PC-9 (cell line): Measurements from ENCODE around the gene ATP2B1. TPM values are rescaled to one million over a fixed set of nuclear protein-coding genes. Genes with fewer than 3 reads are reported as not detected.

Source experiments
- BruUV-seq: library from RNA; stranded (reverse); fragments of 400-500 nt; replicated peaks from 2 replicates; lab custom pipeline; 2021; lab: Mats Ljungman, UMichigan
- CTCF ChIA-PET: fragments of 300-600 bp; sonication (Branson Sonifier 250); formaldehyde crosslinking; loops from one replicate; lab custom pipeline; 2022; ENCODE audit warnings: antibody characterized with exemption; lab: Charles Lee
- POLR2A ChIA-PET: fragments of 300-600 bp; sonication (Branson Sonifier 250); formaldehyde crosslinking; loops from one replicate; lab custom pipeline; 2022; ENCODE audit warnings: antibody characterized with exemption; ENCODE audit not compliant: unreplicated experiment; lab: Charles Lee
- DNase-seq, 2 experiments: peaks; one replicate each; pipeline versions ENCODE4 v3.0.0 to v3.0.0-alpha.2; 2015 to 2022; ENCODE audit warnings: mixed read lengths in 1 of 2
- H2AFZ ChIP-seq: fragments of 200-600 bp; sonication (generic); 2 replicates; pipeline ENCODE4 v1.8.1; 2017; ENCODE audit warnings: antibody characterized with exemption
- H3F3A ChIP-seq: fragments of 200-600 bp; sonication (generic); 2 replicates; pipeline ENCODE4 v1.8.1; 2017; ENCODE audit warnings: antibody characterized with exemption, mild to moderate bottlenecking, low read depth; ENCODE audit not compliant: insufficient read depth
- H3K27ac ChIP-seq: fragments of 200-600 bp; sonication (generic); 2 replicates; pipeline ENCODE4 v1.6.1; 2016; ENCODE audit warnings: mixed run types
- H3K27me3 ChIP-seq: fragments of 200-600 bp; sonication (generic); 2 replicates; pipeline ENCODE4 v1.6.1; 2016; ENCODE audit warnings: low read depth, mixed run types; ENCODE audit not compliant: insufficient read depth
- H3K36me3 ChIP-seq: fragments of 200-600 bp; sonication (generic); 2 replicates; pipeline ENCODE4 v1.6.1; 2016; ENCODE audit warnings: low read depth, mixed run types
- H3K4me1 ChIP-seq: fragments of 200-600 bp; sonication (generic); replicated peaks from 2 replicates; pipeline ENCODE4 v1.6.1; 2016; ENCODE audit warnings: mixed run types; ENCODE audit not compliant: insufficient read depth
- H3K4me2 ChIP-seq: fragments of 200-600 bp; sonication (generic); 2 replicates; pipeline ENCODE4 v1.6.1; 2017; ENCODE audit warnings: mixed run types
- H3K4me3 ChIP-seq: fragments of 200-600 bp; sonication (generic); 2 replicates; pipeline ENCODE4 v1.6.1; 2016; ENCODE audit warnings: mixed run types
- H3K79me2 ChIP-seq: fragments of 200-600 bp; sonication (generic); 2 replicates; pipeline ENCODE4 v1.6.1; 2017; ENCODE audit warnings: low read depth, mixed run types
- H3K9me2 ChIP-seq: fragments of 200-600 bp; sonication (generic); 2 replicates; pipeline ENCODE4 v1.8.1; 2017; ENCODE audit warnings: mild to moderate bottlenecking; ENCODE audit not compliant: insufficient read depth
- H3K9me3 ChIP-seq: fragments of 200-600 bp; sonication (generic); 2 replicates; pipeline ENCODE4 v1.8.1; 2016; ENCODE audit warnings: low read depth; ENCODE audit not compliant: insufficient read depth
- H4K20me1 ChIP-seq: fragments of 200-600 bp; sonication (generic); 2 replicates; pipeline ENCODE4 v1.8.1; 2017; ENCODE audit not compliant: insufficient read depth
- EZH2 ChIP-seq: fragments of 200-600 bp; sonication (generic); IDR thresholded peaks from 2 replicates; pipeline ENCODE4 v1.8.0; 2017; ENCODE audit warnings: antibody characterized with exemption, low read depth
- intact Hi-C: fragments of 100-400 bp; cut with micrococcal nuclease; formaldehyde crosslinking; loops from one replicate; pipeline ENCODE4 v1.10.0; 2022; ENCODE audit not compliant: unreplicated experiment
- total RNA-seq: library from RNA; stranded (reverse); gene quantifications from 2 replicates; pipeline ENCODE4 v1.2.3, GENCODE V29; 2021
- TF ChIP-seq, protein P1 (sequence below): fragments of 200-600 bp; sonication (generic); conservative IDR thresholded peaks from 2 replicates; pipeline ENCODE4 v1.6.1; 2017; ENCODE audit warnings: mixed run types, antibody characterized with exemption, mild to moderate bottlenecking, moderate library complexity

Gene ATP2B1
- total RNA-seq, 1 experiment from 2014 or later, result 29.4 TPM

- no peak overlapping the region for H3K4me2 ChIP-seq
- H3K36me3 ChIP-seq, result 0 out of 2 replicates have a peak, but pooled peaks cover 10% of the 10 kb centered on the region
- DNase-seq, result no peak
- H3K27ac ChIP-seq, result no peak overlapping the region
- no peaks in the 10 kb centered on the region; the same call in 1 of the 2 replicates for H4K20me1 ChIP-seq
- CTCF ChIA-PET, result no interaction called here
- H3K4me3 ChIP-seq, result no peak overlapping the region
- H3K4me1 ChIP-seq, result no peaks in the 10 kb centered on the region
- no peak overlapping the region for H2AFZ ChIP-seq
- no peaks in the 10 kb centered on the region for H3K27me3 ChIP-seq
- no peaks in the 10 kb centered on the region for H3K9me2 ChIP-seq
- intact Hi-C loops, result no loop called here
- H3K79me2 ChIP-seq, result no peaks in the 10 kb centered on the region
- TF ChIP-seq EZH2, result no peak
- TF ChIP-seq, protein P1, sequence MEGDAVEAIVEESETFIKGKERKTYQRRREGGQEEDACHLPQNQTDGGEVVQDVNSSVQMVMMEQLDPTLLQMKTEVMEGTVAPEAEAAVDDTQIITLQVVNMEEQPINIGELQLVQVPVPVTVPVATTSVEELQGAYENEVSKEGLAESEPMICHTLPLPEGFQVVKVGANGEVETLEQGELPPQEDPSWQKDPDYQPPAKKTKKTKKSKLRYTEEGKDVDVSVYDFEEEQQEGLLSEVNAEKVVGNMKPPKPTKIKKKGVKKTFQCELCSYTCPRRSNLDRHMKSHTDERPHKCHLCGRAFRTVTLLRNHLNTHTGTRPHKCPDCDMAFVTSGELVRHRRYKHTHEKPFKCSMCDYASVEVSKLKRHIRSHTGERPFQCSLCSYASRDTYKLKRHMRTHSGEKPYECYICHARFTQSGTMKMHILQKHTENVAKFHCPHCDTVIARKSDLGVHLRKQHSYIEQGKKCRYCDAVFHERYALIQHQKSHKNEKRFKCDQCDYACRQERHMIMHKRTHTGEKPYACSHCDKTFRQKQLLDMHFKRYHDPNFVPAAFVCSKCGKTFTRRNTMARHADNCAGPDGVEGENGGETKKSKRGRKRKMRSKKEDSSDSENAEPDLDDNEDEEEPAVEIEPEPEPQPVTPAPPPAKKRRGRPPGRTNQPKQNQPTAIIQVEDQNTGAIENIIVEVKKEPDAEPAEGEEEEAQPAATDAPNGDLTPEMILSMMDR, result no peak
- POLR2A ChIA-PET, result interaction anchor here (0.7 kb wide), 1 partner anchor 10 kb away, joined by 9 read pairs; no protein-coding TSS in a partner anchor
- no TSS peak for BruUV-seq
- H3K9me3 ChIP-seq, result no peaks in the 10 kb centered on the region
- H3F3A ChIP-seq, result no peaks in the 10 kb centered on the region
Measured at GRCh38 chr12:89621521-89621920, 87.1 kb downstream of the ATP2B1 start.

DNA sequence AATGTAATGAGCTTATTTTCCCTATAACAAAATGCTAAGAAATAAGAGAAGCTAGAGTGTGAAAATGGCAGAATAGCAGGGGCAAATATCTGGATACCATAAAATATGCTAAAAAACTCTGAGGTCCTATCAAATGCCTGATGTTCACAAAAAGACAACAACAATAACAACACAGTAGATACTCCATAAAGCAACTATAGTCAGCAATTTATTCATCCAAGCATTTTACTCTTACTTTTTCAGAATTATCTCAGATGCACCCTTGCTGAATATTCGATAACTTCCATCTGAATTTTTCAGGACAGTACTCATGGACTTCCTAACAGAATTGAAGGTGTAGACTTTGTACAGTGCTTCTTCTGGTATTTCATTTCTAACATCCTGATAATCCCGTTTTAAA is 88.9 kb downstream of the ATP2B1 start:
- H3F3A ChIP-seq, result no peaks in the 10 kb centered on the region
- H3K27me3 ChIP-seq, result no peaks in the 10 kb centered on the region
- no peaks in the 10 kb centered on the region for H3K9me3 ChIP-seq
- H2AFZ ChIP-seq, result no peak overlapping the region
- ChIA-PET POLR2A (no interaction called here), CTCF (no interaction called here)
- no peaks in the 10 kb centered on the region; the same call in 1 of the 2 replicates for H4K20me1 ChIP-seq
- H3K36me3 ChIP-seq, result 0 out of 2 replicates have a peak, but pooled peaks cover 5% of the 10 kb centered on the region
- no peak overlapping the region for H3K4me3 ChIP-seq
- no peaks in the 10 kb centered on the region for H3K79me2 ChIP-seq
- BruUV-seq, result no TSS peak
- TF ChIP-seq EZH2, result no peak
- TF ChIP-seq, protein P1, result no peak
- no peak overlapping the region for H3K4me2 ChIP-seq
- intact Hi-C loops, result no loop called here
- DNase-seq, result no peak
- H3K4me1 ChIP-seq, result no peaks in the 10 kb centered on the region
- H3K27ac ChIP-seq, result no peak overlapping the region
- no peaks in the 10 kb centered on the region for H3K9me2 ChIP-seq

DNA sequence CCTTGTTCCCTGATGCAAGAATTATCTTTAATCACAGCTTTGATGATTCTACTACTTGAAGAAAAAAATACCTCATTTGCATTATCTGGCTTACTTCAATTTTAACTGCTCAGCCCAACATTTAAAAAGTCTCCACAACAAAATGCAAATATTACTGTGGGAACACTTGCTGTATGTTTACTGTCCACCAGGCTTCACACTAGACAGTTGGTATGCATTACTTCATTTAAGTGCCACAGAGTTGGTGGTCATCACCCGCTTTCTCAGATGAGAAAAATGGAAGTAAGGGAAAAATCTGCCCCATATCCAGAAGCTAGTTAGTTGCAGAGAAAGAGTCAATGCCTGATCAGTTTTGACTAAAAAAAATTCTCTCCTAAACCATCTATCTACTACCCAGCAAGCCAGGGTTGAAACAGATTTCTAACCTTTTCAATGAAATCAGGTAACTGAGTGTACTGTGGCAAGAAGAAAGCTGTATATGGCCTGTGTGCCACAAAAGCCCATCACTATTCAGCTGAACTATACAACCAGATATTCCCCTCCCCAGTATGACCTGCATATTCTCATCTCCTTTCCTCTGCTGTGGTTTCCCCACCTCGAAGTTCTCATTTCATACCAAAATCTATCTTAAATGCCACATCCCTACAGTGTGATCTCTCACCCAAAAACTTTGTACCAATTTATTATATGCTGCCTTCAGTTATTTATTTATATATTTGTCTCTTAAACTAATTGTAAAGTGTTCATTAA is 90.3 kb downstream of the ATP2B1 start:
- BruUV-seq, result no TSS peak
- H3K4me1 ChIP-seq, result no peaks in the 10 kb centered on the region
- no peak overlapping the region for H3K4me2 ChIP-seq
- TF ChIP-seq EZH2, result no peak
- TF ChIP-seq, protein P1, result no peak
- H3K9me2 ChIP-seq, result no peaks in the 10 kb centered on the region
- intact Hi-C loops, result no loop called here
- no peaks in the 10 kb centered on the region for H3K9me3 ChIP-seq
- no peaks in the 10 kb centered on the region; the same call in 1 of the 2 replicates for H4K20me1 ChIP-seq
- no peak overlapping the region for H3K4me3 ChIP-seq
- H3K27ac ChIP-seq, result no peak overlapping the region
- H3K36me3 ChIP-seq, result peaks cover 3% of the 10 kb centered on the region; the same call in 1 of the 2 replicates
- ChIA-PET CTCF (no interaction called here), POLR2A (no interaction called here)
- H2AFZ ChIP-seq, result no peak overlapping the region
- DNase-seq, result no peak
- H3K79me2 ChIP-seq, result no peaks in the 10 kb centered on the region
- no peaks in the 10 kb centered on the region for H3K27me3 ChIP-seq
- H3F3A ChIP-seq, result 0 out of 2 replicates have a peak, but pooled peaks cover 3% of the 10 kb centered on the region
